Measurements from ENCODE around the gene ZNF593OS. TPM values are rescaled to one million over a fixed set of nuclear protein-coding genes. Genes with fewer than 3 reads are reported as not detected.

Gene ZNF593OS
- polyA plus RNA-seq, 3 donors = 0.50 to 0.59 TPM; not detected in 1

- H2AFZ ChIP-seq (ENCODE audit: insufficient read depth, low read depth, low read length, poor library complexity, severe bottlenecking) = no peak overlapping the region
- Mint-ChIP-seq H3K4me3 (no peak overlapping the region), H3K27me3 (ENCODE audit: low read depth in 3 of 3) (peaks cover 0 to under 1% (median 0%) of the 10 kb centered on the region in 3 donors), H3K4me1 (no peaks in the 10 kb centered on the region), H3K27ac (no peak overlapping the region), H3K36me3 (no peaks in the 10 kb centered on the region), H3K9me3 (no peaks in the 10 kb centered on the region)
- H3K9me3 ChIP-seq (replicated peaks in 1 of 2; ENCODE audit: control insufficient read depth in 1 of 2, insufficient read depth in 1 of 2, low read length in 2 of 2) = no peaks in the 10 kb centered on the region
- H3K9ac ChIP-seq (ENCODE audit: insufficient read depth, low read length, poor library complexity, severe bottlenecking) = no peak overlapping the region
- no peaks in the 10 kb centered on the region for H3K36me3 ChIP-seq (replicated peaks in 1 of 2; ENCODE audit: control insufficient read depth in 1 of 2, insufficient read depth in 2 of 2, low read length in 2 of 2)
- TF ChIP-seq CTCF (IDR thresholded peaks at IDR 0.05) = no peak
- no peaks in the 10 kb centered on the region for H3K79me2 ChIP-seq (ENCODE audit: insufficient read depth, low read length)
- H3K27me3 ChIP-seq (ENCODE audit: control insufficient read depth in 2 of 2, insufficient read depth in 2 of 2, low read length in 2 of 2) = no peaks in the 10 kb centered on the region
- H3K4me1 ChIP-seq (ENCODE audit: control insufficient read depth in 1 of 2, insufficient read depth in 2 of 2, low read length in 2 of 2) = no peaks in the 10 kb centered on the region
- no peak overlapping the region for H3K27ac ChIP-seq (ENCODE audit: low read depth in 1 of 2, low read length in 2 of 2)
- intact Hi-C loops (cut with micrococcal nuclease) = no loop called here
- H4K20me1 ChIP-seq (ENCODE audit: insufficient read depth, low read length) = no peaks in the 10 kb centered on the region
- H3K4me2 ChIP-seq (replicated peaks; ENCODE audit: extremely low read depth, low read length, poor library complexity, severe bottlenecking) = no peak overlapping the region
- no peak overlapping the region for H3K4me3 ChIP-seq (replicated peaks in 1 of 3; ENCODE audit: low read depth in 2 of 3, low read length in 3 of 3)
- DNase-seq = no peak
- WGBS (ENCODE audit: insufficient coverage) = no CpG with 5 or more reads among the region's 6 CpGs
These were observed 16.2 kb upstream of the ZNF593OS start for GRCh38 chr1:26187882-26188281.

DNA sequence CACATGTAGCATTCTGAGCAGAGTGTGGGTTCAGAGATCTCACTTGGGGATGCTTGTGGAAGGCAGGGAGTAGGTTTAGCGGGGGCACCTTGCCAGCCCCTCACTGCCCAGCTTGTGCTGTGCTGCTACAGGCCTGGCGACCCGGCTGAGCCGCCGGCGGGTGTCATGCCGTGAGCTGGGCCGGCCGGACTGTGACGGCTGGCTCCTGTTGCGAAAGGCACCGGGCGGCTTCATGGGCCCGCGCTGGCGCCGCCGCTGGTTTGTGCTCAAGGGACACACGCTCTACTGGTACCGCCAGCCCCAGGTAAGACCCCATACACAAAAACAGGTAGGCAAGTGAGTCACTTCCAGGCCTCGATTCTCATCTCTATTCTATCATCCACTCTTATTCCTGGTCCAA lies 13.3 kb upstream of the ZNF593OS start:
- no peaks in the 10 kb centered on the region for H3K27me3 ChIP-seq (ENCODE audit: control insufficient read depth in 2 of 2, insufficient read depth in 2 of 2, low read length in 2 of 2)
- H3K9ac ChIP-seq (ENCODE audit: insufficient read depth, low read length, poor library complexity, severe bottlenecking) = no peak overlapping the region
- no peaks in the 10 kb centered on the region for H3K79me2 ChIP-seq (ENCODE audit: insufficient read depth, low read length)
- no peak for DNase-seq
- H3K9me3 ChIP-seq (replicated peaks in 1 of 2; ENCODE audit: control insufficient read depth in 1 of 2, insufficient read depth in 1 of 2, low read length in 2 of 2) = no peaks in the 10 kb centered on the region
- Mint-ChIP-seq H3K4me1 (no peaks in the 10 kb centered on the region), H3K4me3 (no peak overlapping the region), H3K27ac (no peak overlapping the region), H3K27me3 (ENCODE audit: low read depth in 3 of 3) (no peaks in the 10 kb centered on the region), H3K36me3 (no peaks in the 10 kb centered on the region), H3K9me3 (no peaks in the 10 kb centered on the region)
- no peaks in the 10 kb centered on the region for H3K36me3 ChIP-seq (replicated peaks in 1 of 2; ENCODE audit: control insufficient read depth in 1 of 2, insufficient read depth in 2 of 2, low read length in 2 of 2)
- no peaks in the 10 kb centered on the region for H3K4me1 ChIP-seq (ENCODE audit: control insufficient read depth in 1 of 2, insufficient read depth in 2 of 2, low read length in 2 of 2)
- no peak overlapping the region for H2AFZ ChIP-seq (ENCODE audit: insufficient read depth, low read depth, low read length, poor library complexity, severe bottlenecking)
- no peak for TF ChIP-seq CTCF (IDR thresholded peaks at IDR 0.05)
- H3K4me3 ChIP-seq (replicated peaks in 1 of 3; ENCODE audit: low read depth in 2 of 3, low read length in 3 of 3) = no peak overlapping the region
- no peak overlapping the region for H3K4me2 ChIP-seq (replicated peaks; ENCODE audit: extremely low read depth, low read length, poor library complexity, severe bottlenecking)
- no peak overlapping the region for H3K27ac ChIP-seq (ENCODE audit: low read depth in 1 of 2, low read length in 2 of 2)
- intact Hi-C loops (cut with micrococcal nuclease) = no loop called here
- 94% methylated on average over 12 of the region's 21 CpGs for WGBS (ENCODE audit: insufficient coverage)
- H4K20me1 ChIP-seq (ENCODE audit: insufficient read depth, low read length) = no peaks in the 10 kb centered on the region
